ENCODE data around the gene TNFRSF25. TPM values are rescaled to one million over a fixed set of nuclear protein-coding genes. Genes with fewer than 3 reads are reported as not detected.

TNFRSF25 gene
- polyA plus RNA-seq, 1 of the 3 experiments (the other 2 are of a cell fraction), result 20.8 TPM

DNA sequence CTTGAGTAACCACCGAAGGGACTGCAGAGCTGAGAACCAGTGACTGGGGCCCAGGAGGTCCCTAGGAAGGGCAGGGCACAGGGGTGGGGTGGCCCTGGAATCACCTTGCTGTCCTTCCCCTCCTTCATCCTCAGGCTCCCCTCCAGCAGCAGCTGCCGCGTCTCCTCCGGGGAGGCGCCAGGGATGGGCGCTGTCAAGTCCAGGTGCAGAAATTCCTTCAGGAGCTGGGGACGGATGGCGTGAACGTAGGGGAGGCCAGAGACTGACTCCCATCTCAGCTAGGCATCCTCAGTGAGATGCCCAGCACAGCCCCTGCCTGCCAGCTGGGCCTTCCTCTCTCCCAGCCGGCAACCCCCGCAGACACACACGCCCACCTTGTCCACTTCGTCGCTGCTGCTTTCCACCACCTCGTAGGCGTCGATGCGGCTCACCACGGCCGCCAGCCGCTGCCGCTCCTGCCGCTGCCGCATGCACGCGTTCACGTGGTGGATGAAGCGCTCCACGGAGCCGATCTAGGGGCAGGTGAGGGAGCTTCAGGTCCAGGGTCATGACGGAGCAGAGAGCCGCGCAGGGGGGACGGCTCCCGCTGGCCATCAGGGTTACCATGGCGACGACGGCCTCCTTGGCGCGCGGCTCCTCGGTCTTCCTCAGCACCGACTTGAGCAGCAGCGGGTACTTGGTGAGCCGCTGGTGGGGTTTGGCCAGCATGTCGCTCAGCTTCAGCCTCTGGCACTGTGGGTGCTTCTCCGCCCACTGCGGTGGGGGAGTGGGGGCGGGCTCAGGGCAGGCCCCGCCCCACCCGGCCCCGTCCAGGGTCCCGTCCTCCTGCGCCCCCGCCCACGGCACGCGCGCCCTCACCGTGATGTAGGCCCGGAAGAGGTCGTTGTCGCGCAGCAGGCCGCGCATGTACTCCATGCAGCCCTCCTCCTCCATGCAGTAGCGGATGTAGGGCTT lies 4.4 kb upstream of the TNFRSF25 start:
- Histone ChIP-seq H3K9me2 (no peaks in the 10 kb centered on the region), H3K27ac (ENCODE audit: low read depth in 2 of 2, low read length in 1 of 2) (no peak overlapping the region), H3K4me1 (ENCODE audit: control insufficient read depth in 1 of 2, insufficient read depth in 2 of 2, low read depth in 1 of 2, low read length in 1 of 2) (no peaks in the 10 kb centered on the region), H3K27me3 (ENCODE audit: insufficient read depth) (no peaks in the 10 kb centered on the region), H3F3A (replicated peaks; ENCODE audit: insufficient read depth) (no peaks in the 10 kb centered on the region), H3K79me2 (ENCODE audit: insufficient read depth) (no peaks in the 10 kb centered on the region), H4K20me1 (ENCODE audit: insufficient read depth) (no peaks in the 10 kb centered on the region), H3K4me2 (no peak overlapping the region), H3K36me3 (replicated peaks in 1 of 2; ENCODE audit: control insufficient read depth in 1 of 2, insufficient read depth in 2 of 2, low read length in 1 of 2) (peaks cover 0 to 43% of the 10 kb centered on the region in 2 experiments), H3K9ac (no peak overlapping the region), H2AFZ (ENCODE audit: low read depth) (no peak overlapping the region), H3K9me3 (no peaks in the 10 kb centered on the region), H3K4me3 (ENCODE audit: low read depth in 2 of 2, low read length in 1 of 2) (no peak overlapping the region)
- no peak for TF ChIP-seq SMC3 (IDR thresholded peaks at IDR 0.05; ENCODE audit: low read depth, low read length)
- TF ChIP-seq, protein P1, sequence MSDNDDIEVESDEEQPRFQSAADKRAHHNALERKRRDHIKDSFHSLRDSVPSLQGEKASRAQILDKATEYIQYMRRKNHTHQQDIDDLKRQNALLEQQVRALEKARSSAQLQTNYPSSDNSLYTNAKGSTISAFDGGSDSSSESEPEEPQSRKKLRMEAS (IDR thresholded peaks at IDR 0.05; ENCODE audit: low read depth), result no peak
- TF ChIP-seq, protein P2, sequence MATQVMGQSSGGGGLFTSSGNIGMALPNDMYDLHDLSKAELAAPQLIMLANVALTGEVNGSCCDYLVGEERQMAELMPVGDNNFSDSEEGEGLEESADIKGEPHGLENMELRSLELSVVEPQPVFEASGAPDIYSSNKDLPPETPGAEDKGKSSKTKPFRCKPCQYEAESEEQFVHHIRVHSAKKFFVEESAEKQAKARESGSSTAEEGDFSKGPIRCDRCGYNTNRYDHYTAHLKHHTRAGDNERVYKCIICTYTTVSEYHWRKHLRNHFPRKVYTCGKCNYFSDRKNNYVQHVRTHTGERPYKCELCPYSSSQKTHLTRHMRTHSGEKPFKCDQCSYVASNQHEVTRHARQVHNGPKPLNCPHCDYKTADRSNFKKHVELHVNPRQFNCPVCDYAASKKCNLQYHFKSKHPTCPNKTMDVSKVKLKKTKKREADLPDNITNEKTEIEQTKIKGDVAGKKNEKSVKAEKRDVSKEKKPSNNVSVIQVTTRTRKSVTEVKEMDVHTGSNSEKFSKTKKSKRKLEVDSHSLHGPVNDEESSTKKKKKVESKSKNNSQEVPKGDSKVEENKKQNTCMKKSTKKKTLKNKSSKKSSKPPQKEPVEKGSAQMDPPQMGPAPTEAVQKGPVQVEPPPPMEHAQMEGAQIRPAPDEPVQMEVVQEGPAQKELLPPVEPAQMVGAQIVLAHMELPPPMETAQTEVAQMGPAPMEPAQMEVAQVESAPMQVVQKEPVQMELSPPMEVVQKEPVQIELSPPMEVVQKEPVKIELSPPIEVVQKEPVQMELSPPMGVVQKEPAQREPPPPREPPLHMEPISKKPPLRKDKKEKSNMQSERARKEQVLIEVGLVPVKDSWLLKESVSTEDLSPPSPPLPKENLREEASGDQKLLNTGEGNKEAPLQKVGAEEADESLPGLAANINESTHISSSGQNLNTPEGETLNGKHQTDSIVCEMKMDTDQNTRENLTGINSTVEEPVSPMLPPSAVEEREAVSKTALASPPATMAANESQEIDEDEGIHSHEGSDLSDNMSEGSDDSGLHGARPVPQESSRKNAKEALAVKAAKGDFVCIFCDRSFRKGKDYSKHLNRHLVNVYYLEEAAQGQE (IDR thresholded peaks at IDR 0.05; ENCODE audit: low read depth, low read length), result no peak
- ChIA-PET CTCF (interaction anchor here (0.9 to 2.0 kb wide), 6 partner anchors 15 to 84 kb away, joined by 3 to 9 read pairs (median 4); partner anchors contain the start of genes NOL9 and TAS1R1), POLR2A (no interaction called here)
- DNase-seq, result no peak
- 95% methylated on average over 47 of the region's 67 CpGs for WGBS (ENCODE audit: low lambda C conversion rate)

DNA sequence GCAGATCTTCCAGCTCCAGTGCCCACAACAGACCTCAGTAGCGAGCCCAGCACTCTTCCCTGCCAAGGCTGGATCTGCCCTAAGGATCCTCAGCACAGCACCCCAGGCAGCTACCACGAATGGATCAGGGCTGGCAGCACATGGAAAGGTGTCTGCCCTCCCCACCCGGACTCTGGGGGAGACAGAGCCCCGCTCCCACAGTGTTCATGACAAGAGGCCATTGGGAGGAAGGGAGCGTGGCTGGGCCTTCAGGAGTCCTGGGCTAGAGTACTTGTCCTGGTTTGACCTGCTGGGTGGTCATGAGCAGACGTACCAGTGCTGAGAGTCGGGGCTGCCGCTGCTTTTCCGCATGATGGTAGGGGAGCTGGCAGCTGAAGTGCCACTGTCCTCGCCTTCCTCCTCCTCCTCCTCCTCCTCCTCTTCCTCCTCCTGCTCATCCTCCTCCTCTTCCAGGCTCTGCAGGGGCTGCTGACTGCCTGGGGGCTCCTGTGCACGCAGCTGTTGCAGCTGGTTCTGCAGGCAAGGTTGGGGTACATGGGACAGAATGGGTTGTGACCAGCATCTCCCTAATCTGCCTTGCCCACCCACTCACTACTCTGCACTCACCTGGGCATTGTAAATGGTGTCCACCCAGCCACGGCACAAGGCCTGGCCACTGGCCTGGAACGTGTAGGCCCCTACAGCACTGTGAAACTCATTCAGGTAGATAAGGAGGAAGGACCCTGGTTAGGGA lies 2.9 kb upstream of the TNFRSF25 start:
- TF ChIP-seq MEF2A (IDR thresholded peaks at IDR 0.05; ENCODE audit: borderline replicate concordance, low read depth) (no peak), SIN3A (IDR thresholded peaks at IDR 0.05; ENCODE audit: borderline replicate concordance, low read depth, low read length) (no peak), FOXM1 (IDR thresholded peaks at IDR 0.05; ENCODE audit: low read depth) (no peak), SMC3 (IDR thresholded peaks at IDR 0.05; ENCODE audit: low read depth, low read length) (no peak), NFIC (IDR thresholded peaks at IDR 0.05; ENCODE audit: borderline replicate concordance) (no peak)
- TF ChIP-seq, protein P1 (IDR thresholded peaks at IDR 0.05; ENCODE audit: low read depth), result no peak
- TF ChIP-seq, protein P3, sequence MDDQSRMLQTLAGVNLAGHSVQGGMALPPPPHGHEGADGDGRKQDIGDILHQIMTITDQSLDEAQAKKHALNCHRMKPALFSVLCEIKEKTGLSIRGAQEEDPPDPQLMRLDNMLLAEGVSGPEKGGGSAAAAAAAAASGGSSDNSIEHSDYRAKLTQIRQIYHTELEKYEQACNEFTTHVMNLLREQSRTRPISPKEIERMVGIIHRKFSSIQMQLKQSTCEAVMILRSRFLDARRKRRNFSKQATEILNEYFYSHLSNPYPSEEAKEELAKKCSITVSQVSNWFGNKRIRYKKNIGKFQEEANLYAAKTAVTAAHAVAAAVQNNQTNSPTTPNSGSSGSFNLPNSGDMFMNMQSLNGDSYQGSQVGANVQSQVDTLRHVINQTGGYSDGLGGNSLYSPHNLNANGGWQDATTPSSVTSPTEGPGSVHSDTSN (IDR thresholded peaks at IDR 0.05), result no peak
- TF ChIP-seq, protein P2 (IDR thresholded peaks at IDR 0.05; ENCODE audit: low read depth, low read length), result no peak
- TF ChIP-seq, protein P4, sequence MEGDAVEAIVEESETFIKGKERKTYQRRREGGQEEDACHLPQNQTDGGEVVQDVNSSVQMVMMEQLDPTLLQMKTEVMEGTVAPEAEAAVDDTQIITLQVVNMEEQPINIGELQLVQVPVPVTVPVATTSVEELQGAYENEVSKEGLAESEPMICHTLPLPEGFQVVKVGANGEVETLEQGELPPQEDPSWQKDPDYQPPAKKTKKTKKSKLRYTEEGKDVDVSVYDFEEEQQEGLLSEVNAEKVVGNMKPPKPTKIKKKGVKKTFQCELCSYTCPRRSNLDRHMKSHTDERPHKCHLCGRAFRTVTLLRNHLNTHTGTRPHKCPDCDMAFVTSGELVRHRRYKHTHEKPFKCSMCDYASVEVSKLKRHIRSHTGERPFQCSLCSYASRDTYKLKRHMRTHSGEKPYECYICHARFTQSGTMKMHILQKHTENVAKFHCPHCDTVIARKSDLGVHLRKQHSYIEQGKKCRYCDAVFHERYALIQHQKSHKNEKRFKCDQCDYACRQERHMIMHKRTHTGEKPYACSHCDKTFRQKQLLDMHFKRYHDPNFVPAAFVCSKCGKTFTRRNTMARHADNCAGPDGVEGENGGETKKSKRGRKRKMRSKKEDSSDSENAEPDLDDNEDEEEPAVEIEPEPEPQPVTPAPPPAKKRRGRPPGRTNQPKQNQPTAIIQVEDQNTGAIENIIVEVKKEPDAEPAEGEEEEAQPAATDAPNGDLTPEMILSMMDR (IDR thresholded peaks at IDR 0.05), result no peak
- POLR2A ChIA-PET, result no interaction called here
- CTCF ChIA-PET, result interaction anchor here (1.0 to 2.0 kb wide), 5 partner anchors 17 to 223 kb away, joined by 3 to 11 read pairs (median 4); no protein-coding TSS in a partner anchor

More for the DNA sequence above, 2.9 kb upstream of the TNFRSF25 start:
- H3K27ac ChIP-seq (ENCODE audit: low read depth in 2 of 2, low read length in 1 of 2), result no peak overlapping the region
- 94% methylated on average over 11 of the region's 13 CpGs for WGBS (ENCODE audit: low lambda C conversion rate)
- DNase-seq, result no peak
- no peaks in the 10 kb centered on the region for H3K79me2 ChIP-seq (ENCODE audit: insufficient read depth)
- no peaks in the 10 kb centered on the region for H4K20me1 ChIP-seq (ENCODE audit: insufficient read depth)
- no peaks in the 10 kb centered on the region for H3K9me3 ChIP-seq
- H2AFZ ChIP-seq (ENCODE audit: low read depth), result no peak overlapping the region
- H3K36me3 ChIP-seq (replicated peaks in 1 of 2; ENCODE audit: control insufficient read depth in 1 of 2, insufficient read depth in 2 of 2, low read length in 1 of 2), result peaks cover 0 to 43% of the 10 kb centered on the region in 2 experiments
- H3K9me2 ChIP-seq, result no peaks in the 10 kb centered on the region
- no peak overlapping the region for H3K4me2 ChIP-seq
- no peaks in the 10 kb centered on the region for H3F3A ChIP-seq (replicated peaks; ENCODE audit: insufficient read depth)
- no peaks in the 10 kb centered on the region for H3K4me1 ChIP-seq (ENCODE audit: control insufficient read depth in 1 of 2, insufficient read depth in 2 of 2, low read depth in 1 of 2, low read length in 1 of 2)
- no peak overlapping the region for H3K9ac ChIP-seq
- no peak overlapping the region for H3K4me3 ChIP-seq (ENCODE audit: low read depth in 2 of 2, low read length in 1 of 2)
- no peaks in the 10 kb centered on the region for H3K27me3 ChIP-seq (ENCODE audit: insufficient read depth)
